Gastrocnemius medialis (tissue), 4 donors: ENCODE results near the gene CAPZB. TPM values are rescaled to one million over a fixed set of nuclear protein-coding genes. Genes with fewer than 3 reads are reported as not detected.
A peak's percentile ranks its signal among the peaks of the same experiment; 100 is the strongest.

Experiments used
- ATAC-seq, 2 donors: fragments of 150-250 bp; one replicate each; pipeline ENCODE4 v1.9.1; 2016
- DNase-seq, 2 donors: peaks; one replicate each; pipeline ENCODE4 v3.0.0-alpha.2; 2019
- H3K27ac ChIP-seq, 4 donors: fragments of 200-600 bp; sonication (generic); 1 replicate in 1 of 4; 2 replicates in 3 of 4; pipeline ENCODE4 v1.5.1; 2016 to 2018; ENCODE audit warnings: mild to moderate bottlenecking in 2 of 4, moderate library complexity in 1 of 4
- H3K27me3 ChIP-seq, 3 donors: fragments of 200-600 bp; sonication (generic) in 2 of 3; 1 replicate in 1 of 3; 2 replicates in 2 of 3; pipeline versions ENCODE4 v1.5.1 to v1.6.0; 2016 to 2019; ENCODE audit warnings: mild to moderate bottlenecking in 1 of 3, moderate library complexity in 1 of 3
- H3K36me3 ChIP-seq, 2 donors: fragments of 200-600 bp; sonication (generic) in 1 of 2; one replicate each; pipeline ENCODE4 v1.5.1; 2017 to 2018
- H3K4me1 ChIP-seq, 2 donors: fragments of 200-600 bp; sonication (generic) in 1 of 2; one replicate each; pipeline ENCODE4 v1.5.1; 2016 to 2017; ENCODE audit warnings: mild to moderate bottlenecking in 2 of 2
- H3K4me3 ChIP-seq, 4 donors: fragments of 200-600 bp; sonication (generic) in 3 of 4; 1 replicate in 1 of 4; 2 replicates in 3 of 4; pipeline ENCODE4 v1.5.1; 2016 to 2019; ENCODE audit warnings: mild to moderate bottlenecking in 2 of 4
- H3K9me3 ChIP-seq, 3 donors: fragments of 200-600 bp; sonication (generic) in 2 of 3; 1 replicate in 1 of 3; 2 replicates in 2 of 3; pipeline ENCODE4 v1.5.1; 2016 to 2019
- CTCF ChIP-seq, 5 experiments: fragments of 450-650 bp in 3 of 5; fragments of 200-600 bp in 2 of 5; sonication (generic) in 2 of 5; IDR thresholded peaks in 4 of 5; conservative IDR thresholded peaks in 1 of 5; 1 replicate in 4 of 5; 2 replicates in 1 of 5; pipeline ENCODE4 v1.5.1; 2016 to 2019; ENCODE audit warnings: antibody characterized with exemption in 5 of 5, mild to moderate bottlenecking in 3 of 5, moderate library complexity in 3 of 5
- POLR2A ChIP-seq, 2 donors: fragments of 450-650 bp; IDR thresholded peaks; one replicate each; pipeline ENCODE4 v1.6.1; 2017; ENCODE audit warnings: antibody characterized with exemption in 2 of 2, mild to moderate bottlenecking in 2 of 2, moderate library complexity in 2 of 2
- in situ Hi-C, 4 donors: fragments of 200-750 bp; cut with MboI; loops; one replicate each; pipeline versions ENCODE4 v1.15.0 to v1.8.0; 2017; ENCODE audit warnings: low sequenced_read_pairs in 4 of 4
- intact Hi-C: fragments of 100-400 bp; cut with DNase I; formaldehyde crosslinking; loops from one replicate; pipeline ENCODE4 v1.15.1; 2023; ENCODE audit warnings: low total_unique reads
- total RNA-seq, 4 donors: library from RNA; depleted of rRNA; stranded (reverse); fragments of >200 nt; gene quantifications; one replicate each; pipeline versions ENCODE4 v1.1.0 to v1.2.3, GENCODE V29; 2016

CAPZB gene
- total RNA-seq, 4 donors from 2014 or later = 48.6 to 93.8 (median 74.9) TPM

- H3K4me1 ChIP-seq = peaks cover 44 to 52% of the 10 kb centered on the region in 2 donors
- TF ChIP-seq CTCF (IDR thresholded peaks at IDR 0.05 in 4 of 5, conservative IDR thresholded peaks at IDR 0.05 in 1 of 5) (no peak), POLR2A (IDR thresholded peaks at IDR 0.05) (no peak)
- H3K27me3 ChIP-seq = no peaks in the 10 kb centered on the region
- ATAC-seq = no peak
- H3K27ac ChIP-seq = no peak overlapping the region
- H3K9me3 ChIP-seq = no peaks in the 10 kb centered on the region
- in situ Hi-C loops (no loop called here), intact Hi-C loops (loop anchor here (5.0 kb wide), 1 partner anchor 84 kb away; the partner anchor contains the start of gene CAPZB)
- H3K36me3 ChIP-seq = no peaks in the 10 kb centered on the region
- no peak overlapping the region for H3K4me3 ChIP-seq
- DNase-seq = no peak
Measured at GRCh38 chr1:19403256-19403655, 82.1 kb downstream of the CAPZB start.

GRCh38 chr1:19402031-19402813, 83.1 kb downstream of the CAPZB start:
- Histone ChIP-seq H3K27ac (peak overlapping the region in 2 of 4 donors; percentile 10 to 12), H3K4me1 (peaks cover 44 to 49% of the 10 kb centered on the region in 2 donors), H3K4me3 (no peak overlapping the region), H3K27me3 (no peaks in the 10 kb centered on the region), H3K9me3 (no peaks in the 10 kb centered on the region), H3K36me3 (no peaks in the 10 kb centered on the region)
- intact Hi-C loops = loop anchor here (5.0 kb wide), 1 partner anchor 85 kb away; the partner anchor contains the start of gene CAPZB
- in situ Hi-C loops = no loop called here
- TF ChIP-seq CTCF (IDR thresholded peaks at IDR 0.05 in 4 of 5, conservative IDR thresholded peaks at IDR 0.05 in 1 of 5) (no peak), POLR2A (IDR thresholded peaks at IDR 0.05) (no peak)
- DNase-seq = no peak
- peak in 1 of 2 donors; percentile 14 for ATAC-seq

- peaks cover 44 to 49% of the 10 kb centered on the region in 2 donors for H3K4me1 ChIP-seq
- peak overlapping the region in 1 of 4 donors; percentile 12 for H3K27ac ChIP-seq
Measured at GRCh38 chr1:19401535-19401889, 83.8 kb downstream of the CAPZB start.

GRCh38 chr1:19400875-19401534, 84.3 kb downstream of the CAPZB start:
- in situ Hi-C loops = no loop called here
- no peak for TF ChIP-seq CTCF (IDR thresholded peaks at IDR 0.05 in 4 of 5, conservative IDR thresholded peaks at IDR 0.05 in 1 of 5)
- no peak for TF ChIP-seq POLR2A (IDR thresholded peaks at IDR 0.05)
- peak in 1 of 2 donors; percentile 42 for ATAC-seq
- Histone ChIP-seq H3K27ac (peak overlapping the region in 2 of 4 donors; percentile 4 to 24), H3K4me3 (no peak overlapping the region), H3K9me3 (no peaks in the 10 kb centered on the region), H3K36me3 (no peaks in the 10 kb centered on the region), H3K4me1 (peaks cover 41 to 44% of the 10 kb centered on the region in 2 donors), H3K27me3 (no peaks in the 10 kb centered on the region)
- DNase-seq = no peak
- intact Hi-C loops = loop anchor here (5.0 kb wide), 1 partner anchor 86 kb away; the partner anchor contains the start of gene CAPZB

More at GRCh38 chr1:19401535-19401889, 83.8 kb downstream of the CAPZB start:
- TF ChIP-seq CTCF (IDR thresholded peaks at IDR 0.05 in 4 of 5, conservative IDR thresholded peaks at IDR 0.05 in 1 of 5) (no peak), POLR2A (IDR thresholded peaks at IDR 0.05) (no peak)
- no peak overlapping the region for H3K4me3 ChIP-seq
- DNase-seq (no peak), ATAC-seq (no peak)
- H3K9me3 ChIP-seq = no peaks in the 10 kb centered on the region
- in situ Hi-C loops = no loop called here
- intact Hi-C loops = loop anchor here (5.0 kb wide), 1 partner anchor 86 kb away; the partner anchor contains the start of gene CAPZB
- H3K27me3 ChIP-seq = no peaks in the 10 kb centered on the region
- H3K36me3 ChIP-seq = no peaks in the 10 kb centered on the region
